Measurements from ENCODE around the gene SIRPB2.

DNA sequence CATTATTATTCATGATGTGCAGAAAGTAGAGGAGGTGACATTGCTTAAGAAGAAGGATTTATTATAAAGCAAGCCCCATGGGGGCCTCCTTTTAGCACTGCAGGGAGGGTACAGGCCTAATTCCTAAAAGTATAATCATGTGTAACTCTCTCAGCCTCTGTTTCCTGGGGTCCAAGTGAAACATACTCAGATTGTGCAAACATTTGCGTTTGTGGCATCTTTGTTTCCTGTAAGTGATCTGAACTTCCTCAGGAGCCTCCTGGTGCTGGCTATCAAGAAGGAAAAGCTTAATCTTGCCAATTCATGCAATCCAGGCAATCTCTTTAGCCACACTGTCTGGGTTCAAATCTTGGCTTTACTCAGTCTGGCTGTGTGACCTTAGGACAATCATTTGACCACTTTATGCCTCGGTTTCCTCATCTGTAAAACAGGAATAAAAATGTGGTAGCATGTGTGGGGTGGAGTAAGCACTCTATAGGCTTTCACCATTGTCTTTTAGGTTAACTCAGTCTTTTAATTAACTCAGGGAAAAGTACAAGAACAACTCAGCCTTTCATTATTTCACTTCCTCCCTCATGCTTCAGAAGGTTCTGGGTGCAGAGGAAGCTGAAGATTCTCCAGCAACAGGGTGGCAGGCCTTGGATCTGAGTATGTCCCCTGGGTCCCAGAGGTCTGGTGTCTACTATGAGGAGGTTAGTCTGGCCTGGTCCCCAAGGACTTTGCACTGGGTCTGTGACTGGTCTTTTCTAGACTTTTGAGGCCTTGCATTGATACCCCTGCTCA, 831 bp upstream of the SIRPB2 start:
- TF ChIP-seq, protein P1, sequence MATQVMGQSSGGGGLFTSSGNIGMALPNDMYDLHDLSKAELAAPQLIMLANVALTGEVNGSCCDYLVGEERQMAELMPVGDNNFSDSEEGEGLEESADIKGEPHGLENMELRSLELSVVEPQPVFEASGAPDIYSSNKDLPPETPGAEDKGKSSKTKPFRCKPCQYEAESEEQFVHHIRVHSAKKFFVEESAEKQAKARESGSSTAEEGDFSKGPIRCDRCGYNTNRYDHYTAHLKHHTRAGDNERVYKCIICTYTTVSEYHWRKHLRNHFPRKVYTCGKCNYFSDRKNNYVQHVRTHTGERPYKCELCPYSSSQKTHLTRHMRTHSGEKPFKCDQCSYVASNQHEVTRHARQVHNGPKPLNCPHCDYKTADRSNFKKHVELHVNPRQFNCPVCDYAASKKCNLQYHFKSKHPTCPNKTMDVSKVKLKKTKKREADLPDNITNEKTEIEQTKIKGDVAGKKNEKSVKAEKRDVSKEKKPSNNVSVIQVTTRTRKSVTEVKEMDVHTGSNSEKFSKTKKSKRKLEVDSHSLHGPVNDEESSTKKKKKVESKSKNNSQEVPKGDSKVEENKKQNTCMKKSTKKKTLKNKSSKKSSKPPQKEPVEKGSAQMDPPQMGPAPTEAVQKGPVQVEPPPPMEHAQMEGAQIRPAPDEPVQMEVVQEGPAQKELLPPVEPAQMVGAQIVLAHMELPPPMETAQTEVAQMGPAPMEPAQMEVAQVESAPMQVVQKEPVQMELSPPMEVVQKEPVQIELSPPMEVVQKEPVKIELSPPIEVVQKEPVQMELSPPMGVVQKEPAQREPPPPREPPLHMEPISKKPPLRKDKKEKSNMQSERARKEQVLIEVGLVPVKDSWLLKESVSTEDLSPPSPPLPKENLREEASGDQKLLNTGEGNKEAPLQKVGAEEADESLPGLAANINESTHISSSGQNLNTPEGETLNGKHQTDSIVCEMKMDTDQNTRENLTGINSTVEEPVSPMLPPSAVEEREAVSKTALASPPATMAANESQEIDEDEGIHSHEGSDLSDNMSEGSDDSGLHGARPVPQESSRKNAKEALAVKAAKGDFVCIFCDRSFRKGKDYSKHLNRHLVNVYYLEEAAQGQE (IDR thresholded peaks at IDR 0.05; ENCODE audit: insufficient read depth in 1 of 2, low read depth in 2 of 2, low read length in 2 of 2): no peak
- TF ChIP-seq TAF1 (IDR thresholded peaks at IDR 0.05; ENCODE audit: borderline replicate concordance, insufficient read depth, low read length) (no peak), POLR2AphosphoS5 (IDR thresholded peaks at IDR 0.05; ENCODE audit: low read depth, low read length) (no peak), SIN3A (IDR thresholded peaks at IDR 0.05; ENCODE audit: borderline replicate concordance, insufficient read depth, low read length) (no peak)

All from PFSK-1 (cell line).